Stimulated activated CD4-positive, alpha-beta T cell treated with anti-CD3 and anti-CD28 coated beads, Interleukin-1b, Interleukin-23, amount 100 ng/mL, for 4 hours (primary cell): ENCODE measurements around the gene RGS4.

Experiments
- DNase-seq, 2 donors: peaks; one replicate each; pipeline ENCODE4 v3.0.0-alpha.2; 2020; ENCODE audit warnings: low read depth in 2 of 2

RGS4 gene

GRCh38 chr1:163102590-163102989, 33.4 kb downstream of the RGS4 start:
- DNase-seq: no peak

- DNase-seq: no peak
These were observed 35.4 kb downstream of the RGS4 start for GRCh38 chr1:163104385-163105099.

GRCh38 chr1:163106364-163106987, 37.3 kb downstream of the RGS4 start:
- no peak for DNase-seq

- no peak for DNase-seq
These were observed 38.5 kb downstream of the RGS4 start for GRCh38 chr1:163107655-163108054.

GRCh38 chr1:163115887-163116286, 46.7 kb downstream of the RGS4 start:
- no peak for DNase-seq

- no peak for DNase-seq
These were observed 50.5 kb downstream of the RGS4 start for GRCh38 chr1:163119707-163120106.

GRCh38 chr1:163120372-163120771, 51.2 kb downstream of the RGS4 start:
- no peak for DNase-seq

- DNase-seq: no peak
These were observed 55.7 kb downstream of the RGS4 start for GRCh38 chr1:163124812-163125211.
